GM19328 (cell line): ENCODE data around the gene SLC25A33.

Experiments used
- ATAC-seq: cut with Tn5 transposase; IDR thresholded peaks from one replicate; pipeline ENCODE4 v1.9.1; 2021; ENCODE audit warnings: mild to moderate bottlenecking, moderate library complexity; ENCODE audit not compliant: unreplicated experiment

Gene SLC25A33

DNA sequence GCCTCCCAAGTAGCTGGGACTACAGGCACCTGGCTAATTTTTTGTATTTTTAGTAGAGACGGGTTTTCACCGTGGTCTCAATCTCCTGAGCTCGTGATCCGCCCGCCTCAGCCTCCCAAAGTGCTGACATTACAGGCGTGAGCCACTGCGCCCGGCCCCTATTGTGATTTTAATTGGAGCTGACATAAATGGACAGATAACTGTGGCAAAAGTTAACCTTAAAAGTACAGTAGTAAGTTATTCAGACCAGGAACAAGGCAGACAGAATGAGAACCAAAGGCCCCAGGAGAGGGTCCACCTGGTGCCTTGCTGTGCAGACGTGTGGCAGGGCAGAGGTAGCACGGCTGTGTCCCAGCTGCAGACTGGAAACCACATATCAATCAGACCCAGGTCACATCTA, 60.5 kb downstream of the SLC25A33 start:
- no peak for ATAC-seq

DNA sequence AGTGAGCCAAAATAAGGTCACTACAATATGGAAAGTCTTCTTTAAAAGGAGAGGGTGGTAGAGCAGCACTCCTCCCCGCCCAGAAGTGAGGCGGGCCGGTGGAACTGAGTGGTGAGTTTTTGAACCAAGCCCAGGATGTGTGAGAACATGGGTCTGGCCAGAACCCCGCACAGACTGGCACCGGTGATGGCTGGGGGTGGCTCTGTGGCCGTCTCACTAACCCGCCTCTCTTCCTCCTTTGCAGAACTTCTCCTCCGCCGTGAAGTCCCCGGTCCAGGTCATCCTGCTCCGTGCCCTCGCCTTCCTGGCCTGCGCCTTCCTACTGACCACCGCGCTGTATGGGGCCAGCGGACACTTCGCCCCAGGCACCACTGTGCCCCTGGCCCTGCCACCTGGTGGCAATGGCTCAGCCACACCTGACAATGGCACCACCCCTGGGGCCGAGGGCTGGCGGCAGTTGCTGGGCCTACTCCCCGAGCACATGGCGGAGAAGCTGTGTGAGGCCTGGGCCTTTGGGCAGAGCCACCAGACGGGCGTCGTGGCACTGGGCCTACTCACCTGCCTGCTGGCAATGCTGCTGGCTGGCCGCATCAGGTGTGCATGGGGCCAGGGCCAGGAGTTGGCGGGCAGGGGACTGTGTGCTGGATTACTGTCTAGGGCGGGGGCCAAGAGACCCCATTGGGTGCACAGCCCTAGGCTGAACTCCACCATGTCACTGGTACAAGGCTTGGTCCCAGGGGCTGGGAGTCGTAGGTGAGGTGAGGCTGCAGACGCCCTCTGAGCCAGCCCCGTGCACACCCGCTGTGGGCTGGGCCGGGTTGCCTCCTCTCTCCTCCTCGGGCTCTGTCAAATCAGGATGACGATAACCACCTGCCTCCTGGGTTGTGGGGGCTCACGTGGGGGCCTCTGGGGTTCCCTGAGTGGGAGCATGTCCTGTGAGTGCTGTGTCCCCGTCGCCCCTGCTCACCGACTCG, 61.9 kb downstream of the SLC25A33 start:
- no peak for ATAC-seq

DNA sequence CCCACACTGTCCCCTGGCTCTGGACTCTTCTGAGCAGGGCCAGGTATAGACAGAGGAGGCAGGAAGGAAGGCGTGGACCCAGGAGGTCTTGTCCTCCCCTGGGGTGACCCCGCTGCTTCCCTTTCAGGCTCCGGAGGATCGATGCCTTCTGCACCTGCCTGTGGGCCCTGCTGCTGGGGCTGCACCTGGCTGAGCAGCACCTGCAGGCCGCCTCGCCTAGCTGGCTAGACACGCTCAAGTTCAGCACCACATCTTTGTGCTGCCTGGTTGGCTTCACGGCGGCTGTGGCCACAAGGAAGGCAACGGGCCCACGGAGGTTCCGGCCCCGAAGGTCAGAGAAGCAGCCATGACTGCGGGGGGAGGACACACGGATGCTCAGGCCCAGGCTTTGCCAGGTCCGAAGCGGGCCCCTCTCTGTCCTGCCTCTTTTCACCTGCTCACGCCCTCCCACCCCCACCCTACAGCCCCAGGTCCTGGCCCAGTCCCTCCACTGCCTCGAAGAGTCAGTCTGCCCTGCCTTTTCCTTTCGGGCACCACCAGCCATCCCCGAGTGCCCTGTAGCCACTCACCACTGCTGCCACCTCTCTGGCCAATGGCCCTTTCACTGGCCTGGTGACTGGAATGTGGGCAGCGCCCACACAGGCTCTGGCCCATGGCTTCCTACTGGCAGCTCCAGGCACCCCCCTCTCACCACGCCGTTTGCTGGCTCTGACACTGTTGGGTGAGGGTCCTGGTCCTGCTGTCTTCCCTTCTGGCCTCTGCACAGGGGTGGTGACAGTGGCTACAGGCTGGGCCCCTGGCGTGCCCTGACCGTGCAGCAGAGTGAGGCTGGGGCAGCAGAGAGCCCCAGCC, 62.9 kb downstream of the SLC25A33 start:
- ATAC-seq, result no peak

DNA sequence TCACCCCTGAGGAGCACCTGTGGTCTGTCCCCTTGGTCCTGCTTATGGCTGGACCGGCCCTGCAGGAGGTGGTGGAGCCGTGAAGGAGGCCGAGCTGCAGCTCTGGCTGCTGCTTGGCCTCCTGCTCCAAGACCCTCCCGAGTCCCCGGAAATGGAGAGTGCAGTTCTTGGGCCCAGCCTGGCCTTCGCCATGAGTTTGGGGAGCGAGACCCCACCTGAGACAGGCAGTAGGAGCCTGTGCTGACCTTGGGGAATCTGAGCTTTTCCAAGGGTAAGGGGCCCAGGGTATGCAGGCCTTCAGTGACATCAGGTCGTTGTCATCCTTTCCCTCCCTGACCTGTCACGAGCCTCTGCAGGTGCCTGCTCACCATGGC, 63.5 kb downstream of the SLC25A33 start:
- ATAC-seq, result no peak

DNA sequence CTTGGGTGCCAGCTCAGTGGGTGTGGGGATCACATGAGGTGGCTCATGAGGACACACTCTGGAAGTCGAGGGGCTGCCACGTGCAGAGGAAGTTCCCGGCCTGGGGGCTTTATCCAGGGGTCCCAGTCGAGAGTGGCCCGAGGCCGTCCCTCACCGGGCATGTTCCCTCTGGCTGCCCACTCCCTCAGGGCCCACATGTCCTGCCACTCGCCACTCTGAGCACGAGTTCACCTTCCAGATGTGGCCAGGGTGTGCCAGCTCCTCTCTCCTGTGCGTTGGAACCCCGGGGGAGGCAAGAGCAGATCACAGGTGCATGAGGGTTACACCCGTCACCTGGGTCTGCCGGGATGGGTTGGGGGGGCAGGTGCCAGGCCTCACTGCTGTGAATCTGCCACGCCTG, 64.0 kb downstream of the SLC25A33 start:
- ATAC-seq, result no peak

DNA sequence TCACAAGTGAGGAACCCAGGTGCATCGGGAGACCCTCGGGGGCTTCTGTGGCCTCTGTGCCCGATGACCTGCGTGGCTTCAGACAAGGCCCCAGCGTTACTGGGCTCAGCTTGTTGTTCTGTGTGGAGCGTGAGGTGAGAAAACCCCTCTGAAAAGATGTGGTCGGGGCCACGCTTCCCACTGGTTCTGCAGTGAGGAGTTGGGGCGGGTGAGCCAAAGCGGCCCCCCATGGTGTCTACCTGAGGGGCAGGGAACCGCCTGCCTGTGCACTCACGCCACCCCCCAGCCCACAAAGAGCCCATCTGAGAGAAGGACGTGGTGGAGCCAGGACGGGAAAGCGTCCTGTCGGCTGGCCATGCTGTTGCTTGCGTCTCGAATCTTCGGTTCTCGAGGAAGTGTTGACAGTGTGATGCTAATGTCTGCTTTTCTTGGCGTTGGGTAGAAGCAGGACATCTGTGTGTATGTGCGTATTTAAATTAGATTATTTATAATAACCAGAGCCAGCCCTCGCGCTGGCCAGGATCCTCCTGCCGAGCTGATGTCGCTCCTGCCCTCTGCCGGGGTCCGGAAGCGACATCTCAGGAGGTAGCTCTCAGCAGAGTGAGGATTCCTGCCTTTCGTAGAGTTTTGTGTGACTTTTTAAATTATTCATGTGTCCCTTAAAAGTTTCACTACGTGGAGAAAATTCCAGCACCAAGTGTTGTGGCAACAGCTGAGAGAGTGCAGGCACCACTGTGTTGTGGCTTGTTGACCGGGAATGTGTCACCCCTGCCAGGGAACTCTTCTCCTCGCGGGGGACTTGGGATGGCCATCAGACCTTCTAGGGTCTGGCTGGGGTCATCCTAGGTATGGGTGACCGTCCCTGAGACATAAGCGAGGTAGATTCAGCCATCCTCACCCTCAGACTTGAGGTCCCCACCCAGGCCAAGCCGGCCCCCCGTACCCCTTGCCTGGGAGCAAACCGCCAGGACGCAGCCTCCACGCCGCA, 64.8 kb downstream of the SLC25A33 start:
- no peak for ATAC-seq

DNA sequence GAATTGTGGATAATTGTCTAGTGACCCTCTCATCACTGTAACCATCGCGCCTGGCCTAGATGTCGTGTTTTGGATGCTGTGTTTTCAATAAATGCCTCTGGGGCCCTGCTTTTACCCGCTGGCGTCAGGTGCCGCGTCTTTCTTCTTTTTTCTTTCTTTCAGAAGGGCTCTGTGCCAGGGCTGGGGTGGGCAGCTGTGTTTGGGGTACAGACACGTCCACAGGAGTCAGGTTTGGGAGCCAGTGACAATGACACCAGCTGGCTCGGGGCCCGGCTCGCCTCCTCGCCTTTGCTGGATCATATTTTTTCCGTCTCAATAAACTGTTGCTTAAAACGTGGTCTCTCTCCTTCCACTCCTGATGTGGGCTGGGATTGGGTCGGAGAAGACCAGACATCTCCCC, 65.6 kb downstream of the SLC25A33 start:
- ATAC-seq, result no peak

DNA sequence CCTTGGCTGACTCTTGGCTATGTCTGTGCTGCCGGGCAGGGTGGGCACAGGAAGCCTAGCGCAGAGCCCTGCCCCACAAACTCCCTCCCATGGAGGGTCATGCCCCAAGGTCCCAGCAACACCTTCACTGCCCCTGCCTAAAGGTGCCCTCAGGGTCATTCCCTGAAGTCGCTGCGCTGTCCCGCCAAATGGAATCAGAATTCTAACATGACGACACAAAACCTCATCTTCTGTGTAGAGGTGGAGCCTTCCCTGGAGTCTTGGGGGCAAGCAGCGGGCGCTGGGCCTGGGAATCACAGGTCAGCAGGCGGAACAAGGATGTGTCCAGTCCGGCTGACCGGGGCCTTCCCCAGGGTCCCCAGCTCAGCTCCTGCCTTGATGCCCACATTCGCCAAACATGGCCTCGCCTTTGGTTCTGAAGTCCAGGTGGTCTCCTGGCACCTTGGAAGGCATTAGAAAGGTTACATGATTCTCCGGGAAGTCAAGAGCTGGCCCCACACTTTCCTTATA, 66.7 kb downstream of the SLC25A33 start:
- ATAC-seq, result no peak

- no peak for ATAC-seq
These were observed 67.2 kb downstream of the SLC25A33 start for GRCh38 chr1:9606458-9606857.

DNA sequence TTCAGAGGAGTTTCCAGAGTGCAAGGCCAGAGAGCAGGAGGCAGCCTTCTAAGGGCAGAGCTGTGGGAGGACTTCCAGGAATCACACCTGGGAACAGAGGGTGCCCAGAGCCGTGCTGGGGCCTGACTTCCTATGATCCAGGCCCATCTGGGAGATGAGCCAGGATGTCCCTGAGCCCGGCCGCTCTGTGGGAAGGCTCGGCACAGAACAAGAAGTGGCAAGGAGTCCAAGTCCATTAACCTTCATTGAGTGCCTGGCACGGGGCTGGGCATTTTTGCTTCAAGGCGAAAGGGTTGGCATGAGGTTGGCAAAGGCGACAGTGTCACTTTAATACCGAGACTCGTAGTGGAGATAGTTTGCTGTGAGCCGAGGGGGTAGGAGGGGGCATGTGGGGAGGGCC, 67.7 kb downstream of the SLC25A33 start:
- ATAC-seq, result no peak

DNA sequence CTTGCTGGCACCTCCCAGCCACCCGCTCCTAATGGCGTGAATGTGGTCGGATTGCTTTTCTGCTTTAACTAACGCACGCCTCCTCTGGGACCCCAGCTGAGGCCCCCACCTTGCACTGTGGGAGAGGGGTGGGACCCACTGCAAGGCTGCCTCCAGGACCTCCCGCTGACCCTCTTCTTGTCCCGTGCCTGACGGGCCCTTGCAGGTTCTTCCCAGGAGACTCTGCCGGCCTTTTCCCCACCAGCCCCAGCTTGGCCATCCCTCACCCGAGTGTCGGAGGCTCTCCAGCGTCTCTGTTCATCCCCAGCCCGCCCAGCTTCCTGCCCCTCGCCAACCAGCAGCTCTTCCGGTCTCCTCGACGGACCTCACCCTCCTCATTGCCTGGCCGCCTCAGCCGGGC, 68.1 kb downstream of the SLC25A33 start:
- no peak for ATAC-seq

- ATAC-seq, result no peak
These were observed 70.7 kb downstream of the SLC25A33 start for GRCh38 chr1:9609998-9610397.

DNA sequence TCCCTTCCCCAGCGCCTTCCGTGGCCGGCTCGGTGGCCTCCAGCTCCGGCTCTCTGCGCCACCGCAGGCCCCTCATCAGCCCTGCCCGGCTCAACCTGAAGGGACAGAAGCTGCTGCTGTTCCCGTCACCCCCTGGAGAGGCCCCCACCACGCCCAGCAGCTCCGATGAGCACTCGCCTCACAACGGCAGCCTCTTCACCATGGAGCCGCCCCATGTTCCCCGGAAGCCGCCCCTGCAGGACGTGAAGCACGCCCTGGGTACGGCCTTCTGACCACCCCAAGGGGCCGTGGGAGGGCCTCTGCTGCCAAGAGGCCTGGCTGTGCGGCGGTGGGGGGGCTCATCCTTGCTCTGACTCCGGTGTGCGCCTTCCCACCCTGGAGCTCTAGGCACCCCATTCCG, 71.3 kb downstream of the SLC25A33 start:
- no peak for ATAC-seq

GRCh38 chr1:9611716-9612115, 72.5 kb downstream of the SLC25A33 start:
- ATAC-seq, result no peak

DNA sequence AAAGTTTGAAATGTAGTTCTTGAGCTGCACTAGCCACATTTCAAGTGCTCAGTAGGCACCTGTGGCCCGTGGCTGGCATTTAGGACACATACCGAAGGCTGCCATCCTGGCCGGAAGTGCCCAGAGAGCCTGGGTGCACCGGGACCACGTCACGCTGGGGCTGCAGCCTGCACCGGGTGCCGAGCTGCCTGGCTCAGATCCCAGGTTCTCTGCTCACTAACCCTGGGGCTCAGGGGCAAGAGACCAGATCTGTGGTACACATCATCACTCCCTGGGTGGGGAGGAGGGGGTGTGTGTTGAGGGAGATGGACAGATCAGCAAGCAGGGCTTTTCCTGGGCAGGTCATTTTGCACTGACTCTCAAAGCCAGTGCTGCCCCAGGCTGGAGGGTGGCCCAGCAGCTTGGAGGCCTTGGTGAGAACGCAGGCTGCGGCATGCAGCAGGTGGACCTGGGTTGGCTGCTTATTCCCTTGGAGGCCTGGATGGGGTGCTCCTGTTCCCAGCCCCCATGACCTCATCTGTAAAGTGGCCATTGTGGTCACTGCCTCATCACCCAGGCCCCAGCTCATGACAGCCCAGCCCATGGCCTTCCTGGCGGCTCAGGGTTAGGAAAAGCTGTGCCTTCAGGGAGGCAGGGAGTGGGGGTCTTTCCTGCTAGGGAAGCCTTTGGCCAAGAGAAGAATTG, 73.0 kb downstream of the SLC25A33 start:
- ATAC-seq, result no peak

DNA sequence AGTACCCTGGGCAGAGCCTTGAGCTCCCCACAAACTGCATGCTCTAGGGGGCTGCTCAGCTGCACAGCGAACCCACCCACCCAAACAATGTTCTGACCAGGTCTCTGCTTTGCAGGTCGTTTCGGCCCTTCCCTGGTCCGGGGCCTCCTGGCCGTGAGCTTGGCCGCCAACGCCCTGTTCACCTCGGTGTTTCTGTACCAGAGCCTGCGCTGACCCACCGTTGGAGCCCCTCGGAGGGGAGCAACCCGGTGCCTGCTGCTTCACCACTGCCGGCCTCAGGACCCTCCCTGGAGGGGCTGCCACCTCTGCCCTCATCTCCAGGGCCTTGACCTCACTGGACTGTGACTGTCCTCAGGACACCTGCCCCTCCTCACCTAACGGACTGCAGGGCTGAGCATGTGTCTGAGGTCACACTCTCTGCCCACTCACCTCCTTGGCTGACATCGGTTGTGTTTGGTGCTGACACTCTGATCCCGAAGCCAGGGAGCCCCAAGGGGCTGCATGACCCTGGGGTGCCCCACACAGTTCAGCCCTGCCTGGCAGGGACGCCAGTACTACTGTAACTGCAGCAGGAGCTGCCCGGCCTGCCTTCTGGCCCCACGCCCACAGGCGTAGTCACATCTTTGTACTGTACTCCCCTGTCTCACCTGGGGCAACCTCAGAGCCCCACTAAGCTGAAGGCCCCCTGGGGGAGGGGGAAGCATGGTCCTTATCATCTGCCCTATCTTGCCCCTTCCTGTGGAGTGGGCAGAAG, 73.8 kb downstream of the SLC25A33 start:
- no peak for ATAC-seq

DNA sequence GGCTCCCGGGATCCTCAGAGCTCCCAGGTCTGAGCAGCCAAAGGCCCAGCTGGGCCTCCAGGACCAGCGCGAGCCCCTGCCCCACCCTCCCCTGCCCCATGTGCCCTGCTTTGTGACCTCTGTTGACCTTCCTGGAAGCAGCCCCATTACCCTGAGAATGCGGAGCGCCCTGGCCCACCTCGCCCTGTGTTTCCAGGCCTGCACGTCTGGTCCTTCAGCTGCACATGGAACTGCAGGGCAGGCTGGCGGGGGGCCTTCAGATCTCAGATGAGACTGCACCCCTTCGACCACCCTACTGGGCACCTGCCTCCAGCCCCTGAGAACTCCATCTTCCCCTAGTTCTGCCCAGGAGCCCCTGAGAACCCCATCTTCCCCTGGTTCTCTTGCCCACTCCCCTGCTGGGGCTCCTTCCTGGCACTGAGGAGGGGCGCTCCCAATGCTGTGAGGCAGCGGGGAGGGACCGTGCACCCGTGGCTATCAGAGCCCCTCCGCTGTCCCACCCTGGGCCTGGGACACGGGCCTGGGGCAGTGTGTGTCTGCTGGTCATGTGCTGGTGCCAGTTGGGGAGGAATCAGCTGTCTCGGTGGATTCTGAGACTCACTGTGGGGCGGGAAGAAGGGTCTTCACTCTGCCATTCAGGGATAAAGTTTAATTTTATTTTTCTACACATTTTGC, 74.5 kb downstream of the SLC25A33 start:
- ATAC-seq, result no peak

GRCh38 chr1:9615316-9616063, 76.2 kb downstream of the SLC25A33 start:
- ATAC-seq, result no peak
